ENCODE results near the gene HECW1. TPM values are rescaled to one million over a fixed set of nuclear protein-coding genes. Genes with fewer than 3 reads are reported as not detected.

HECW1 gene
- total RNA-seq, 1 donor from 2014 or later, result not detected

GRCh38 chr7:43454936-43455518 is 342.6 kb downstream of the HECW1 start:
- Mint-ChIP-seq H3K27ac (no peak overlapping the region), H3K4me1 (peaks cover 4% of the 10 kb centered on the region), H3K4me3 (no peak overlapping the region), H3K9me3 (no peaks in the 10 kb centered on the region), H3K36me3 (ENCODE audit: low read depth) (no peaks in the 10 kb centered on the region), H3K27me3 (no peaks in the 10 kb centered on the region)
- TF ChIP-seq CTCF (IDR thresholded peaks at IDR 0.05), result no peak
- ChIA-PET POLR2A (no interaction called here), CTCF (interaction anchor here (0.6 to 2.2 kb wide), 7 partner anchors 9 to 245 kb away, joined by 3 to 8 read pairs (median 5); partner anchors contain the start of gene STK17A)
- ATAC-seq (ENCODE audit: low read depth) (no peak), DNase-seq (no peak)
- intact Hi-C loops (cut with micrococcal nuclease), result loop anchor here (10.0 kb wide), 1 partner anchor 510 kb away; no protein-coding TSS in a partner anchor

- Mint-ChIP-seq H3K4me1 (peaks cover 4% of the 10 kb centered on the region), H3K27me3 (no peaks in the 10 kb centered on the region), H3K9me3 (no peaks in the 10 kb centered on the region), H3K36me3 (ENCODE audit: low read depth) (no peaks in the 10 kb centered on the region), H3K27ac (no peak overlapping the region), H3K4me3 (no peak overlapping the region)
- ChIA-PET CTCF (interaction anchor here (0.8 to 1.9 kb wide), 3 partner anchors 64 to 243 kb away, joined by 3 to 6 read pairs (median 5); partner anchors contain the start of gene STK17A), POLR2A (interaction anchor here (0.5 kb wide), 1 partner anchor 20 kb away, joined by 10 read pairs; no protein-coding TSS in a partner anchor)
- no peak for ATAC-seq (ENCODE audit: low read depth)
- intact Hi-C loops (cut with micrococcal nuclease), result loop anchor here (10.0 kb wide), 1 partner anchor 511 kb away; no protein-coding TSS in a partner anchor
- DNase-seq, result no peak
- no peak for TF ChIP-seq CTCF (IDR thresholded peaks at IDR 0.05)
These were observed 343.8 kb downstream of the HECW1 start for GRCh38 chr7:43456200-43456599.

GRCh38 chr7:43458330-43459018 is 346.0 kb downstream of the HECW1 start:
- ATAC-seq (ENCODE audit: low read depth), result no peak
- Mint-ChIP-seq H3K36me3 (ENCODE audit: low read depth) (no peaks in the 10 kb centered on the region), H3K4me1 (peaks cover 4% of the 10 kb centered on the region), H3K9me3 (no peaks in the 10 kb centered on the region), H3K27me3 (peaks cover 9% of the 10 kb centered on the region), H3K27ac (no peak overlapping the region), H3K4me3 (no peak overlapping the region)
- ChIA-PET POLR2A (no interaction called here), CTCF (no interaction called here)
- no peak for TF ChIP-seq CTCF (IDR thresholded peaks at IDR 0.05)
- DNase-seq, result no peak
- intact Hi-C loops (cut with micrococcal nuclease), result loop anchor here (10.0 kb wide), 1 partner anchor 514 kb away; no protein-coding TSS in a partner anchor

GRCh38 chr7:43459019-43459337 is 346.5 kb downstream of the HECW1 start:
- no peak for TF ChIP-seq CTCF (IDR thresholded peaks at IDR 0.05)
- Mint-ChIP-seq H3K9me3 (no peaks in the 10 kb centered on the region), H3K4me3 (no peak overlapping the region), H3K27me3 (peaks cover 10% of the 10 kb centered on the region), H3K36me3 (ENCODE audit: low read depth) (no peaks in the 10 kb centered on the region), H3K27ac (no peak overlapping the region), H3K4me1 (peaks cover 4% of the 10 kb centered on the region)
- ChIA-PET POLR2A (no interaction called here), CTCF (no interaction called here)
- intact Hi-C loops (cut with micrococcal nuclease), result loop anchor here (10.0 kb wide), 1 partner anchor 514 kb away; no protein-coding TSS in a partner anchor
- DNase-seq, result no peak
- no peak for ATAC-seq (ENCODE audit: low read depth)

- peaks cover 16% of the 10 kb centered on the region for H3K27me3 Mint-ChIP-seq
- CTCF ChIA-PET, result no interaction called here
- TF ChIP-seq CTCF (IDR thresholded peaks at IDR 0.05), result no peak
These were observed 348.4 kb downstream of the HECW1 start for GRCh38 chr7:43460733-43461348.

More at GRCh38 chr7:43460733-43461348, 348.4 kb downstream of the HECW1 start:
- H3K9me3 Mint-ChIP-seq, result no peaks in the 10 kb centered on the region
- POLR2A ChIA-PET, result no interaction called here
- no peaks in the 10 kb centered on the region for H3K4me1 Mint-ChIP-seq
- ATAC-seq (ENCODE audit: low read depth) (no peak), DNase-seq (no peak)
- H3K27ac Mint-ChIP-seq, result no peak overlapping the region
- intact Hi-C loops (cut with micrococcal nuclease), result no loop called here
- no peak overlapping the region for H3K4me3 Mint-ChIP-seq
- H3K36me3 Mint-ChIP-seq (ENCODE audit: low read depth), result no peaks in the 10 kb centered on the region
